ENCODE results near the gene C19orf47. TPM values are rescaled to one million over a fixed set of nuclear protein-coding genes. Genes with fewer than 3 reads are reported as not detected.
A peak's percentile ranks its signal among the peaks of the same experiment; 100 is the strongest.

The C19orf47 gene
- total RNA-seq, 1 donor from 2014 or later = 18.6 TPM

DNA sequence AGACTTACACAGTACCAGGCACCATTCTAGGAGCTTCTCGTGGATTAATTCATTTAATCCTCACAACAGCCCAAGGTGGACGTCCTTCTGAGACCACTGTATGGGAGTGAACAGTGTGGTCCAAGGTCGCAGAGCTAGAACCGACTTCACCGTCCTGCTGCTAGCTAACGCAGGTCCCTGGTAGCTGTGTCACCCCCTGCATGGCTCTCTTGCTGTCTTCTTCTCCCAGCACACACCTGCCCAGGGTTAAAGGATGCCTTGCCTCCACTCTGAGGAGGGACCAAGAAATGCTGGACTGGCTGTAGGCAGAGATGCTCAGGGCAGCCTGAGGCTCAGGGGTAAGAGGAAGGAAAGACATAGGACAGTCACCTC lies 66.0 kb downstream of the C19orf47 start:
- Mint-ChIP-seq H3K27me3 (no peaks in the 10 kb centered on the region), H3K36me3 (no peaks in the 10 kb centered on the region), H3K27ac (peak overlapping the region; percentile 93), H3K9me3 (no peaks in the 10 kb centered on the region), H3K4me1 (ENCODE audit: unreplicated experiment) (peaks cover 43% of the 10 kb centered on the region), H3K4me3 (no peak overlapping the region)
- no peak for DNase-seq (ENCODE audit: extremely low spot score, unreplicated experiment)
- TF ChIP-seq CTCF (conservative IDR thresholded peaks at IDR 0.05) = no peak

- Mint-ChIP-seq H3K27ac (no peak overlapping the region), H3K27me3 (no peaks in the 10 kb centered on the region), H3K9me3 (no peaks in the 10 kb centered on the region), H3K4me1 (ENCODE audit: unreplicated experiment) (peaks cover 38% of the 10 kb centered on the region), H3K4me3 (no peak overlapping the region), H3K36me3 (no peaks in the 10 kb centered on the region)
- no peak for TF ChIP-seq CTCF (conservative IDR thresholded peaks at IDR 0.05)
- no peak for DNase-seq (ENCODE audit: extremely low spot score, unreplicated experiment)
Observed at GRCh38 chr19:40281381-40282208, 66.6 kb downstream of the C19orf47 start.

DNA sequence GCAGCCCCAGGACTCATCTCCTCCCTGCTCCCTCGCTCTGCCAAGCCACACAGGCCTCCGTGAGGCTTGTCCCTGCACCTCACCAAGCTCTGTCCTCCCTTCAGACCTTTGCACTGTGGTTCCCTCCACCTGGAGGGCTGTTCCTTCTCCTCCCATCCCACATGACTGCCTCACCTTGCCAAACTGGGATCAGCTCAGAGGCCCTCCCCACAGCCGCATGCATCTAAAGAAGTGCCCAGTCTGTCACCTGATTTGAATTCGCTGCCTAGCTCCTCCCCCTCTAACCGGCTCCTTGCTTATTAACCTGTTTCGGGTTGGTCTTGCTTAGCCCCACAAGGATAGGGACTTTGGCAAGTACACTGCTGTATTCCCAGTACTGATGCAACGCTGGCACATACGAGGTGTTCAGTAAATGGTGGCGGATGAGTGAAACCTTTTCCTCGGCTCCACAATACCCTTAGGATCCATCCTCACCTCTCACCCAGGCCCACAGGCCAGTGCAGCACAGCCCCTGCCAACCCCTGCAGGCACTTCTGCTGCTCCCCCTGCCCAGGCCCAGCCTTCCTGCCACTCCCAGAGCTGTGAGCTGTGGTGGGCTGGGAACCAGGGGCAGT lies 67.5 kb downstream of the C19orf47 start:
- no peak for TF ChIP-seq CTCF (conservative IDR thresholded peaks at IDR 0.05)
- Mint-ChIP-seq H3K4me1 (ENCODE audit: unreplicated experiment) (peaks cover 33% of the 10 kb centered on the region), H3K9me3 (no peaks in the 10 kb centered on the region), H3K27ac (peak overlapping the region; percentile 80), H3K27me3 (no peaks in the 10 kb centered on the region), H3K36me3 (no peaks in the 10 kb centered on the region), H3K4me3 (peak overlapping the region; percentile 46)
- DNase-seq (ENCODE audit: extremely low spot score, unreplicated experiment) = no peak

GRCh38 chr19:40279761-40280607 lies 68.2 kb downstream of the C19orf47 start:
- H3K9me3 Mint-ChIP-seq = no peaks in the 10 kb centered on the region
- H3K36me3 Mint-ChIP-seq = no peaks in the 10 kb centered on the region
- H3K27ac Mint-ChIP-seq = peak overlapping the region; percentile 80
- no peak for DNase-seq (ENCODE audit: extremely low spot score, unreplicated experiment)
- peak overlapping the region; percentile 46 for H3K4me3 Mint-ChIP-seq
- no peak for TF ChIP-seq CTCF (conservative IDR thresholded peaks at IDR 0.05)
- H3K27me3 Mint-ChIP-seq = no peaks in the 10 kb centered on the region
- peaks cover 29% of the 10 kb centered on the region for H3K4me1 Mint-ChIP-seq (ENCODE audit: unreplicated experiment)

- H3K27ac Mint-ChIP-seq = no peak overlapping the region
- no peak for DNase-seq (ENCODE audit: extremely low spot score, unreplicated experiment)
- peaks cover 37% of the 10 kb centered on the region for H3K4me1 Mint-ChIP-seq (ENCODE audit: unreplicated experiment)
- H3K4me3 Mint-ChIP-seq = no peak overlapping the region
- H3K9me3 Mint-ChIP-seq = no peaks in the 10 kb centered on the region
- H3K27me3 Mint-ChIP-seq = no peaks in the 10 kb centered on the region
- H3K36me3 Mint-ChIP-seq = no peaks in the 10 kb centered on the region
- TF ChIP-seq CTCF (conservative IDR thresholded peaks at IDR 0.05) = no peak
Observed at GRCh38 chr19:40279120-40279551, 69.1 kb downstream of the C19orf47 start.
